Testis (tissue), 3 donors: Measurements from ENCODE around the gene OST4. TPM values are rescaled to one million over a fixed set of nuclear protein-coding genes. Genes with fewer than 3 reads are reported as not detected.

Experiments
- DNase-seq: peaks from one replicate; pipeline ENCODE4 v3.0.0-alpha.2; 2019
- H3K27ac ChIP-seq, 2 donors: fragments of 200-600 bp; sonication (generic); one replicate each; pipeline ENCODE4 v1.5.1; 2019
- H3K27me3 ChIP-seq: fragments of 200-600 bp; sonication (generic); one replicate; pipeline ENCODE4 v1.5.1; 2019
- H3K36me3 ChIP-seq: fragments of 200-600 bp; sonication (generic); one replicate; pipeline ENCODE4 v1.5.1; 2017; ENCODE audit warnings: low read depth; ENCODE audit errors: missing control alignments
- H3K4me1 ChIP-seq: fragments of 200-600 bp; sonication (generic); one replicate; pipeline ENCODE4 v1.5.1; 2019
- H3K4me3 ChIP-seq, 2 donors: fragments of 200-600 bp; sonication (generic); one replicate each; pipeline ENCODE4 v1.5.1; 2017 to 2019
- H3K9me3 ChIP-seq: fragments of 200-600 bp; sonication (generic); one replicate; pipeline ENCODE4 v1.5.1; 2017
- CTCF ChIP-seq, 3 experiments: fragments of 450-650 bp in 2 of 3; fragments of 200-600 bp in 1 of 3; sonication (generic) in 1 of 3; IDR thresholded peaks; one replicate each; pipeline ENCODE4 v1.5.1; 2016 to 2019; ENCODE audit warnings: antibody characterized with exemption in 3 of 3, mild to moderate bottlenecking in 2 of 3, moderate library complexity in 1 of 3
- POLR2A ChIP-seq: fragments of 450-650 bp; IDR thresholded peaks from one replicate; pipeline ENCODE4 v1.6.1; 2017; ENCODE audit warnings: antibody characterized with exemption, mild to moderate bottlenecking, moderate library complexity
- WGBS, 2 donors: methylation state at CpG; one replicate each; pipeline ENCODE4 v1.1.5; 2018; 5-methylcytosine and 5-hydroxymethylcytosine counted together
- intact Hi-C: fragments of 100-400 bp; cut with DNase I; formaldehyde crosslinking; loops from one replicate; pipeline ENCODE4 v1.15.1; 2023; ENCODE audit warnings: low total_unique reads
- polyA plus RNA-seq: library from polyadenylated mRNA; stranded (reverse); fragments of 350-450 nt; fragmentation: Illumina TruSeq; extraction: RNeasy Lipid Tissue Mini Kit (QIAGEN cat#74804); gene quantifications from one replicate; pipeline ENCODE4 v1.2.3, GENCODE V29; 2014; ENCODE audit warnings: low read depth, low replicate concordance; ENCODE audit not compliant: insufficient read depth
- total RNA-seq, 2 donors: library from RNA; depleted of rRNA; stranded (reverse); fragments of >200 nt; gene quantifications; one replicate each; pipeline ENCODE4 v1.2.3, GENCODE V29; 2016

The OST4 gene
- total and polyA plus RNA-seq, 3 donors from 2014 or later = 220 to 297 (median 262) TPM

DNA sequence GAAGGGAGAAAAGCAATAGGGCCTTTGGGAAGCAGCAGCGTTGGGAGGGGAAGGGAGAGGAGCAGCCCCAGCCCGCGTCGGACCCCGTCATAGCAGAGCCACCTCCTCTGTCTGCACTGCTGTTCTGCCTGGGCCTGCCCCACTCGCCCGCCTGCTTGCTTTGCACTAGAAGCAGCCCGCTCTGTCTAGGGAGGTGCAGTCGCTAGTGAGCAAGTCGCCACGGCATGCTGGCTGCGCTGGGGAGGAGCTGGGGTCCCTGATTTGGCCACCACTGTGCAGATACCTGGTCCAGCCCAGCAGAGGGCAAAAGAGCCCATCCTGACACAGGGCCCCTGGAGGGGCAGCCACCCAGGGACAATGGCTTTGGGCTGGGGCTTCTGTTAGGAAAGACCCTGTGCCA is 46.6 kb downstream of the OST4 start:
- WGBS, 2 donors = 88 to 98% methylated on average over 8 to 12 of the region's 12 CpGs
- DNase-seq = no peak
- intact Hi-C loops = no loop called here
- Histone ChIP-seq H3K4me3 (no peak overlapping the region), H3K36me3 (no peaks in the 10 kb centered on the region), H3K9me3 (no peaks in the 10 kb centered on the region), H3K27ac (no peak overlapping the region), H3K4me1 (peaks cover 11% of the 10 kb centered on the region), H3K27me3 (no peaks in the 10 kb centered on the region)
- TF ChIP-seq POLR2A = no peak
- no peak for TF ChIP-seq CTCF (IDR thresholded peaks at IDR 0.05)

GRCh38 chr2:27024188-27024587 is 47.3 kb downstream of the OST4 start:
- DNase-seq = peak; percentile 32
- Histone ChIP-seq H3K4me1 (peaks cover 13% of the 10 kb centered on the region), H3K9me3 (no peaks in the 10 kb centered on the region), H3K4me3 (no peak overlapping the region), H3K27ac (no peak overlapping the region), H3K27me3 (no peaks in the 10 kb centered on the region), H3K36me3 (no peaks in the 10 kb centered on the region)
- intact Hi-C loops = no loop called here
- TF ChIP-seq POLR2A (no peak), CTCF (IDR thresholded peaks at IDR 0.05) (peak in 1 of 3 experiments; percentile 14)
- 75 to 100% methylated on average over 4 to 18 of the region's 18 CpGs for WGBS, 2 donors

GRCh38 chr2:27023740-27024139 is 47.7 kb downstream of the OST4 start:
- DNase-seq = no peak
- H3K36me3 ChIP-seq = no peaks in the 10 kb centered on the region
- no peaks in the 10 kb centered on the region for H3K9me3 ChIP-seq
- H3K27ac ChIP-seq = no peak overlapping the region
- peaks cover 13% of the 10 kb centered on the region for H3K4me1 ChIP-seq
- no peak for TF ChIP-seq POLR2A
- TF ChIP-seq CTCF (IDR thresholded peaks at IDR 0.05) = no peak
- WGBS, 2 donors = 96 to 97% methylated on average over 7 of the region's 7 CpGs
- intact Hi-C loops = no loop called here
- no peak overlapping the region for H3K4me3 ChIP-seq
- H3K27me3 ChIP-seq = no peaks in the 10 kb centered on the region

DNA sequence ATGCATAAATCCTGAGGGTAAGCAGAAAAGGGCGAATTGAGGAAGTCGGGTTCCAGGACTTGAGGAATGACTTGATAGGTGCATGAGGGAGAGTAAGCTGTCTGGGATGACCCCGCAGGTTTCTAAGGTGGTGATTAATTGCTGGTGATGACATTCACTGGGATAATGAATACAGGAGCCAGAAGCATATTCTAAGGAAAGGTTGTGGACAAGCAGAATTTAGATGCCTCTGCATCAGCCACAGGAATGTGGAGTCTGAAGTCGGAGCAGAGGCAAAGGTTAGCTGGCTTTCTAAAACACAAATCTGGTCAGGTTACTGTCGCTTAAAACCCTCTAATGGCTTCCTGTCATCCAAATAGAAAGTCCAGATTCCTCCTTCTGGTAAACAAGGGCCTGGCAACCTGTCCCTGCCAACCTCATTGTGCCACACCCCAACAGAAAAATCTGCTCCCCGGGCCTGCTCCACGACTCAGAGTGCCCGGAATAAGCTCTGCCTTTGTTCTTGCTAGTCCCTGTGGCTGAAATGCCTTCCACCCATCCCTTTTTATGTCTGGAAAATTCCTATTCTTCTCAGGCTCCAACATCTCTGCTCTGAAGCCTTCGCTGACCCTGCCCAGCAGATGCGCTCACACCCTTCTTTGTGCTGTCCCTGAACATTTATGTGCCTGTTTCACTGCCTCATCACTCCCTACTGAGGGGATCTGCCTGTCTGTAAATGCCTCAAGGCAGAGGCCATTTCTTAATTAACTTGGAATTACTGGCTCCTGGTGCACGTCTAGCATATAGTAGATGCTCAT is 50.0 kb downstream of the OST4 start:
- no peaks in the 10 kb centered on the region for H3K36me3 ChIP-seq
- H3K27me3 ChIP-seq = no peaks in the 10 kb centered on the region
- peaks cover 13% of the 10 kb centered on the region for H3K4me1 ChIP-seq
- no peaks in the 10 kb centered on the region for H3K9me3 ChIP-seq
- TF ChIP-seq POLR2A (no peak), CTCF (IDR thresholded peaks at IDR 0.05) (no peak)
- intact Hi-C loops = no loop called here
- H3K4me3 ChIP-seq = no peak overlapping the region
- DNase-seq = no peak
- H3K27ac ChIP-seq = no peak overlapping the region
- WGBS, 2 donors = 87 to 91% methylated on average over 11 of the region's 11 CpGs

Other genes starting within 250 kb of the OST4 start
- 1 to 10 TPM; 2.8 to 5.5 TPM for gene DPYSL5, start 223.5 kb downstream of the OST4 start, total RNA-seq
- gene DPYSL5, start 223.5 kb downstream of the OST4 start, polyA plus RNA-seq = 22.3 TPM
- 10 to 100 TPM; 31.4 to 49.8 TPM for gene MAPRE3, start 101.0 kb downstream of the OST4 start, total RNA-seq
- gene MAPRE3, start 101.0 kb downstream of the OST4 start, polyA plus RNA-seq = 112 TPM
- 10 to 100 TPM; 64.8 to 73.9 TPM for gene TMEM214, start 38.7 kb downstream of the OST4 start, total RNA-seq
- 81.9 TPM for gene TMEM214, start 38.7 kb downstream of the OST4 start, polyA plus RNA-seq
- gene AGBL5, start 20.0 kb downstream of the OST4 start, total RNA-seq = 100 to 1,000 TPM; 227 to 294 TPM
- gene AGBL5, start 20.0 kb downstream of the OST4 start, polyA plus RNA-seq = 784 TPM
- gene EMILIN1, start 7.0 kb upstream of the OST4 start, total RNA-seq = 10 to 100 TPM; 29.2 to 50.7 TPM
- 35.9 TPM for gene EMILIN1, start 7.0 kb upstream of the OST4 start, polyA plus RNA-seq
- gene KHK, start 15.1 kb upstream of the OST4 start, total RNA-seq = 10 to 100 TPM in 1 of 2 donors, 1 to 10 TPM in 1; 5.3 to 13.4 TPM
- gene KHK, start 15.1 kb upstream of the OST4 start, polyA plus RNA-seq = 11.5 TPM
- gene CGREF1, start 47.5 kb upstream of the OST4 start, total RNA-seq = 10 to 100 TPM in 1 of 2 donors, 1 to 10 TPM in 1; 6.6 to 11.1 TPM
- 7.4 TPM for gene CGREF1, start 47.5 kb upstream of the OST4 start, polyA plus RNA-seq
- gene ABHD1, start 52.2 kb upstream of the OST4 start, total RNA-seq = 10 to 100 TPM; 37.3 to 76.4 TPM
- gene ABHD1, start 52.2 kb upstream of the OST4 start, polyA plus RNA-seq = 141 TPM
- 10 to 100 TPM; 82.0 to 84.0 TPM for gene PREB, start 63.0 kb upstream of the OST4 start, total RNA-seq
- gene PREB, start 63.0 kb upstream of the OST4 start, polyA plus RNA-seq = 62.4 TPM
- gene PRR30, start 67.8 kb upstream of the OST4 start, total RNA-seq = 10 to 100 TPM; 12.8 to 55.4 TPM
- gene PRR30, start 67.8 kb upstream of the OST4 start, polyA plus RNA-seq = 153 TPM
- 1 to 10 TPM; 5.5 to 6.7 TPM for gene TCF23, start 77.3 kb upstream of the OST4 start, total RNA-seq
- gene TCF23, start 77.3 kb upstream of the OST4 start, polyA plus RNA-seq = 6.6 TPM
- gene ATRAID, start 140.4 kb upstream of the OST4 start, total RNA-seq = 100 to 1,000 TPM; 263 to 295 TPM
- 323 TPM for gene ATRAID, start 140.4 kb upstream of the OST4 start, polyA plus RNA-seq
- gene SLC5A6, start 140.6 kb upstream of the OST4 start, total RNA-seq = 10 to 100 TPM; 83.4 to 84.0 TPM
- gene SLC5A6, start 140.6 kb upstream of the OST4 start, polyA plus RNA-seq = 83.9 TPM
- 10 to 100 TPM; 62.5 to 66.9 TPM for gene CAD, start 145.7 kb upstream of the OST4 start, total RNA-seq
- gene CAD, start 145.7 kb upstream of the OST4 start, polyA plus RNA-seq = 40.0 TPM
- gene SLC30A3, start 191.4 kb upstream of the OST4 start, total RNA-seq = 100 to 1,000 TPM; 130 to 160 TPM
- 111 TPM for gene SLC30A3, start 191.4 kb upstream of the OST4 start, polyA plus RNA-seq
- gene DNAJC5G, start 203.8 kb upstream of the OST4 start, total RNA-seq = 10 to 100 TPM; 37.4 to 57.9 TPM
- 65.0 TPM for gene DNAJC5G, start 203.8 kb upstream of the OST4 start, polyA plus RNA-seq
- 10 to 100 TPM; 38.5 to 46.8 TPM for gene TRIM54, start 210.8 kb upstream of the OST4 start, total RNA-seq
- 28.3 TPM for gene TRIM54, start 210.8 kb upstream of the OST4 start, polyA plus RNA-seq
- gene UCN, start 236.8 kb upstream of the OST4 start, total RNA-seq = 10 to 100 TPM; 16.2 to 18.8 TPM
- gene UCN, start 236.8 kb upstream of the OST4 start, polyA plus RNA-seq = 0.75 TPM